HepG2 (cell line): Measurements from ENCODE around the gene CCL19. TPM values are rescaled to one million over a fixed set of nuclear protein-coding genes. Genes with fewer than 3 reads are reported as not detected.

Experiments used
- ARHGAP35 ChIP-seq: sonication (generic); formaldehyde crosslinking; IDR thresholded peaks from 2 replicates; pipeline ENCODE4 v1.9.0; 2022; ENCODE audit warnings: mild to moderate bottlenecking, inconsistent platforms, moderate library complexity, missing genetic modification reagents, borderline replicate concordance
- BORCS8-MEF2B ChIP-seq: sonication (generic); formaldehyde crosslinking; IDR thresholded peaks from 2 replicates; pipeline ENCODE4 v1.8.0; 2022; ENCODE audit warnings: mild to moderate bottlenecking, missing genetic modification reagents
- EED ChIP-seq: sonication (generic); formaldehyde crosslinking; IDR thresholded peaks from 2 replicates; pipeline ENCODE4 v1.5.0; 2020; ENCODE audit warnings: mild to moderate bottlenecking, missing genetic modification reagents
- GATAD2A ChIP-seq: IDR thresholded peaks from 2 replicates; pipeline ENCODE4 v1.6.1; 2016
- MAX ChIP-seq: IDR thresholded peaks from 2 replicates; pipeline ENCODE4 v1.6.1; 2012; ENCODE audit warnings: inconsistent platforms
- MZF1 ChIP-seq: sonication (generic); formaldehyde crosslinking; IDR thresholded peaks from 2 replicates; pipeline ENCODE4 v1.8.1; 2023; ENCODE audit warnings: mild to moderate bottlenecking, missing genetic modification reagents, borderline replicate concordance
- PATZ1 ChIP-seq: sonication (generic); formaldehyde crosslinking; IDR thresholded peaks from 2 replicates; pipeline ENCODE4 v1.4.0; 2020; ENCODE audit warnings: missing genetic modification reagents
- PLRG1 ChIP-seq: fragments of 450-650 bp; conservative IDR thresholded peaks from 2 replicates; pipeline ENCODE4 v1.6.1; 2016
- POLR2AphosphoS2 ChIP-seq: IDR thresholded peaks from 2 replicates; pipeline ENCODE4 v1.6.1; 2011; ENCODE audit warnings: low read depth, low read length, improper control_type of control experiment
- SP4 ChIP-seq: sonication (generic); formaldehyde crosslinking; IDR thresholded peaks from 2 replicates; pipeline ENCODE4 v1.8.1; 2023; ENCODE audit warnings: mild to moderate bottlenecking, missing genetic modification reagents
- THYN1 ChIP-seq: sonication (generic); formaldehyde crosslinking; IDR thresholded peaks from 2 replicates; pipeline ENCODE4 v1.8.1; 2023; ENCODE audit warnings: low read depth, mild to moderate bottlenecking, moderate library complexity, missing genetic modification reagents, borderline replicate concordance
- ZBTB34 ChIP-seq: sonication (generic); formaldehyde crosslinking; IDR thresholded peaks from 2 replicates; pipeline ENCODE4 v1.8.0; 2022; ENCODE audit warnings: mild to moderate bottlenecking, missing genetic modification reagents
- ZGPAT ChIP-seq: IDR thresholded peaks from 2 replicates; pipeline ENCODE4 v1.6.1; 2016; ENCODE audit warnings: mild to moderate bottlenecking
- ZKSCAN8 ChIP-seq: IDR thresholded peaks from 2 replicates; pipeline ENCODE4 v1.6.1; 2016; ENCODE audit warnings: borderline replicate concordance, missing genetic modification reagents, missing compliant biosample characterization
- ZNF18 ChIP-seq: sonication (generic); formaldehyde crosslinking; IDR thresholded peaks from 2 replicates; pipeline ENCODE4 v1.8.0; 2022; ENCODE audit warnings: mild to moderate bottlenecking, missing genetic modification reagents; ENCODE audit not compliant: insufficient replicate concordance
- ZNF256 ChIP-seq: sonication (generic); formaldehyde crosslinking; conservative IDR thresholded peaks from 2 replicates; pipeline ENCODE4 v1.4.0; 2020; ENCODE audit warnings: missing genetic modification reagents
- ZNF263 ChIP-seq: sonication (generic); formaldehyde crosslinking; IDR thresholded peaks from 2 replicates; pipeline ENCODE4 v1.4.0; 2020; ENCODE audit warnings: missing genetic modification reagents
- ZNF275 ChIP-seq: sonication (generic); formaldehyde crosslinking; IDR thresholded peaks from 2 replicates; pipeline ENCODE4 v1.8.0; 2022; ENCODE audit warnings: missing genetic modification reagents, mild to moderate bottlenecking, inconsistent platforms, borderline replicate concordance
- ZNF552 ChIP-seq: sonication (generic); formaldehyde crosslinking; IDR thresholded peaks from 2 replicates; pipeline ENCODE4 v1.9.0; 2022; ENCODE audit warnings: missing genetic modification reagents, mild to moderate bottlenecking, borderline replicate concordance
- ZNF563 ChIP-seq: sonication (generic); formaldehyde crosslinking; IDR thresholded peaks from 2 replicates; pipeline ENCODE4 v1.8.0; 2022; ENCODE audit warnings: mild to moderate bottlenecking, moderate library complexity, missing genetic modification reagents
- ZNF652 ChIP-seq: IDR thresholded peaks from 2 replicates; pipeline ENCODE4 v1.6.1; 2016; ENCODE audit warnings: low read depth, borderline replicate concordance
- ZNF792 ChIP-seq: IDR thresholded peaks from 2 replicates; pipeline ENCODE4 v1.6.1; 2016
- polyA plus RNA-seq, 8 experiments: library from polyadenylated mRNA; depleted of rRNA in 3 of 8; stranded (reverse) in 7 of 8; unstranded in 1 of 8; fragments of >200 nt; fragmentation: Illumina TruSeq in 4 of 8; extraction: Trizol in 4 of 8; gene quantifications; 2 replicates each; pipeline versions ENCODE4 v1.2.1 to v1.2.3, GENCODE V29; 2011 to 2016; ENCODE audit warnings: low read depth in 4 of 8, missing spikeins in 1 of 8, mixed read lengths in 1 of 8; ENCODE audit not compliant: insufficient read depth in 1 of 8
- total RNA-seq, 5 experiments: library from RNA; depleted of rRNA; stranded (reverse); fragments of >200 nt; fragmentation: Illumina TruSeq; extraction: Trizol; gene quantifications; 2 replicates each; pipeline ENCODE4 v1.2.3, GENCODE V29; 2016; ENCODE audit warnings: low read depth in 1 of 5

The CCL19 gene
- total and polyA plus RNA-seq, 2 of the 13 experiments (the other 11 are each of a cell fraction or from before 2014, with no cell fraction given) = not detected

GRCh38 chr9:34651876-34652601 is 39.0 kb downstream of the CCL19 start, which contains the start of gene IL11RA (continued):
- TF ChIP-seq EED (CRISPR knock-in tag) (peak; percentile 74; the same call in 1 of the 2 replicates), ZNF263 (CRISPR knock-in tag) (no peak), ZKSCAN8 (CRISPR knock-in tag) (no peak), ZNF563 (CRISPR knock-in tag) (peak; percentile 43; the same call in 1 of the 2 replicates), ZBTB34 (CRISPR knock-in tag) (0 out of 2 replicates have a peak, but pooled peaks have one; percentile 31), ZNF256 (CRISPR knock-in tag) (no peak), ZNF652 (no peak), MAX (no peak; the same call in 1 of the 2 replicates), SP4 (CRISPR knock-in tag) (0 out of 2 replicates have a peak, but pooled peaks have one; percentile 31), ARHGAP35 (CRISPR knock-in tag) (no peak; the same call in 1 of the 2 replicates), ZGPAT (CRISPR knock-in tag) (peak; percentile 80), ZNF275 (no peak), ZNF552 (CRISPR knock-in tag) (no peak), PATZ1 (peak; percentile 98), ZNF792 (peak; percentile 24), MZF1 (CRISPR knock-in tag) (no peak), GATAD2A (CRISPR knock-in tag) (peak; percentile 60), POLR2AphosphoS2 (no peak), ZNF18 (CRISPR knock-in tag) (no peak), THYN1 (no peak), PLRG1 (no peak), BORCS8-MEF2B (peak; percentile 27; the same call in 1 of the 2 replicates)
